OCI-LY1 (cell line): ENCODE data around the gene COMMD3.

ENCODE experiments used
- EZH2 ChIP-seq: fragments of 200-600 bp; sonication (generic), shearing (Covaris generic); IDR thresholded peaks from 2 replicates; pipeline ENCODE4 v1.8.0; 2017; ENCODE audit warnings: borderline replicate concordance, mixed run types, mild to moderate bottlenecking, antibody characterized with exemption, low read length, moderate library complexity, mixed read lengths
- TF ChIP-seq, protein P1 (sequence below): fragments of 200-600 bp; sonication (generic), shearing (Covaris generic); IDR thresholded peaks from 2 replicates; pipeline ENCODE4 v1.5.1; 2017; ENCODE audit warnings: mild to moderate bottlenecking, antibody characterized with exemption, low read length, moderate library complexity, mixed read lengths

DNA sequence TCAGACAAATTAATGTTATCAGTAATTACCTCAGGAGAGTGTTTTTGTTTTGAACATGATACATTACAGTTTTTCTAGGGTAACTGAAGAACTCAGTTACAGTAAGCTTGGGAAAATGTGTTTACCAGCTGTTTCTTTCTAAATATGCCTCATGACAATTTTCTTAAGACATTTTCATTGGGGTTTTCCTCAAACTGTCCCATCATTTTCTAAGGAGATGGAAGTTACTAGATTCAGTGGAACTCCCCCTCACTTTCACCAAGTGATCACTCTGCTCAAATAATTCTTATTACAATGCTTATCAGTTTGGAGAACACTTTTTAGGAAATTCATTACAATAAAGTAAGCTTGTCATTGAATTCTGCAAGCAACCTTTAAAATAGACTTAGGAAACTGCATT lies 22.7 kb downstream of the COMMD3 start:
- TF ChIP-seq, protein P1, sequence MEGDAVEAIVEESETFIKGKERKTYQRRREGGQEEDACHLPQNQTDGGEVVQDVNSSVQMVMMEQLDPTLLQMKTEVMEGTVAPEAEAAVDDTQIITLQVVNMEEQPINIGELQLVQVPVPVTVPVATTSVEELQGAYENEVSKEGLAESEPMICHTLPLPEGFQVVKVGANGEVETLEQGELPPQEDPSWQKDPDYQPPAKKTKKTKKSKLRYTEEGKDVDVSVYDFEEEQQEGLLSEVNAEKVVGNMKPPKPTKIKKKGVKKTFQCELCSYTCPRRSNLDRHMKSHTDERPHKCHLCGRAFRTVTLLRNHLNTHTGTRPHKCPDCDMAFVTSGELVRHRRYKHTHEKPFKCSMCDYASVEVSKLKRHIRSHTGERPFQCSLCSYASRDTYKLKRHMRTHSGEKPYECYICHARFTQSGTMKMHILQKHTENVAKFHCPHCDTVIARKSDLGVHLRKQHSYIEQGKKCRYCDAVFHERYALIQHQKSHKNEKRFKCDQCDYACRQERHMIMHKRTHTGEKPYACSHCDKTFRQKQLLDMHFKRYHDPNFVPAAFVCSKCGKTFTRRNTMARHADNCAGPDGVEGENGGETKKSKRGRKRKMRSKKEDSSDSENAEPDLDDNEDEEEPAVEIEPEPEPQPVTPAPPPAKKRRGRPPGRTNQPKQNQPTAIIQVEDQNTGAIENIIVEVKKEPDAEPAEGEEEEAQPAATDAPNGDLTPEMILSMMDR = no peak
- TF ChIP-seq EZH2 = no peak
